ENCODE measurements around the gene TBX10. TPM values are rescaled to one million over a fixed set of nuclear protein-coding genes. Genes with fewer than 3 reads are reported as not detected.
"Not testable (repeated sequence)": the region's sequence is repeated elsewhere in the genome, so short reads cannot be mapped to it uniquely, and the experiment has no call there.

TBX10 gene
- total RNA-seq, 1 donor from 2014 or later: not detected

DNA sequence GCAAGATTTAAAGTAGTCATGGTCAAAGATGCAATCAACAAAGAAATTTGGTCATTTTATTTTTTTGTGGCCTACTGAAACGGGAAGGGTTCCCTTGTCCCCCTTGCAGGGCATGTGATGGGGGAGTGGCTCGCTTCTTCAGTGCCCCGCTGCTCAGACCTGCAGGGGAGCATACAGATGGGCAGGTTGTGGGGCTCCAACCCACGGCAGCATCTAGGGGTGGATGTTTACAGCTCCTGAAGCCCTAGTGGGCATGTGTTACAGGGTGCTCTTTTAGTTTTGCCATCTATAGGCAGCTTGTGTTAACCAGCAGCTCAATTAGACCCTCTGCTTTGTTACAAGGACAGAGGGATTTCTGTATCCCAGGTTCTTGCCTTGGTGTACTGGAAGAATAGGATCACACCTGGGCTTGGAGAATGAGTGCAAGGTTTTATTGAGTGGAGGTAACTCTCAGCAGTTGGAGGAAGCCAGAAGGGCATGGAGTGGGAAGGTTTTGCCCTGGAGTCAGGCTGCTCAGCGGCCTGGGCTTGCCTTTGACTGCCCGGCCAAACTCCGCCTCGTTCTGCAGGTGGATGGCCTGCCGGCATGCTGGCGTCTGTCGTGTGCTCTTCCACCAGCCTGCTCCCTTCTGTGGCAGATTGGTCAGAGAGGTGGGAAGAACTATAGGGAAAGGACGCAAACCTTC is 46.5 kb downstream of the TBX10 start:
- Mint-ChIP-seq H3K4me3 (no peak overlapping the region), H3K9me3 (peaks cover 4% of the 10 kb centered on the region), H3K4me1 (peaks cover 4% of the 10 kb centered on the region), H3K27me3 (ENCODE audit: low read depth) (no peaks in the 10 kb centered on the region), H3K36me3 (peaks cover 8% of the 10 kb centered on the region), H3K27ac (no peak overlapping the region)
- DNase-seq (ENCODE audit: low spot score in 2 of 2, unreplicated experiment in 2 of 2): no peak
- TF ChIP-seq, protein P1, sequence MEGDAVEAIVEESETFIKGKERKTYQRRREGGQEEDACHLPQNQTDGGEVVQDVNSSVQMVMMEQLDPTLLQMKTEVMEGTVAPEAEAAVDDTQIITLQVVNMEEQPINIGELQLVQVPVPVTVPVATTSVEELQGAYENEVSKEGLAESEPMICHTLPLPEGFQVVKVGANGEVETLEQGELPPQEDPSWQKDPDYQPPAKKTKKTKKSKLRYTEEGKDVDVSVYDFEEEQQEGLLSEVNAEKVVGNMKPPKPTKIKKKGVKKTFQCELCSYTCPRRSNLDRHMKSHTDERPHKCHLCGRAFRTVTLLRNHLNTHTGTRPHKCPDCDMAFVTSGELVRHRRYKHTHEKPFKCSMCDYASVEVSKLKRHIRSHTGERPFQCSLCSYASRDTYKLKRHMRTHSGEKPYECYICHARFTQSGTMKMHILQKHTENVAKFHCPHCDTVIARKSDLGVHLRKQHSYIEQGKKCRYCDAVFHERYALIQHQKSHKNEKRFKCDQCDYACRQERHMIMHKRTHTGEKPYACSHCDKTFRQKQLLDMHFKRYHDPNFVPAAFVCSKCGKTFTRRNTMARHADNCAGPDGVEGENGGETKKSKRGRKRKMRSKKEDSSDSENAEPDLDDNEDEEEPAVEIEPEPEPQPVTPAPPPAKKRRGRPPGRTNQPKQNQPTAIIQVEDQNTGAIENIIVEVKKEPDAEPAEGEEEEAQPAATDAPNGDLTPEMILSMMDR (IDR thresholded peaks at IDR 0.05; ENCODE audit: unreplicated experiment): no peak

DNA sequence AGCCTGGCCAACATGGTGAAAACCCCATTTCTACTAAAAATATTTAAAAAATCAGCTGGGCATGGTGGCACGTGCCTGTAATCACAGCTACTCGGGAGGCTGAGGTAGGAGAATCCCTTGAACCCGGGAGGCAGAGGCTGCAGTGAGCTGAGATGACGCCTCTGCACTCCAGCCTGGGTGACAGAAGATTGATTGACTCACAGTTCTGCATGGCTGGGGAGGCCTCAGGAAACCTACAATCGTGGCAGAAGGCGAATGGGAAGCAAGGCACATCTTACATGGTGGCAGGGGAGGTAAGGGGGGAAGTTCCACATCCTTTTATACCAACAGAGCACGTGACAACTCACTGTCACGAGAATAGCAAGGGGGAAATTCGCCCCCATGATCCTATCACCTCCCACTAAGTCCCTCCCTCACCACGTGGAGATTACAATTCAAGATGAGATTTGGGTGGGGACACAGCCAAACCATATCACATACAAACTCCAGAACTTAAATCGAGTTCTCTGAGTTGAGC is 50.6 kb downstream of the TBX10 start:
- Mint-ChIP-seq H3K4me1 (peaks cover 25% of the 10 kb centered on the region), H3K36me3 (peaks cover 35% of the 10 kb centered on the region)
- not testable (repeated sequence) for H3K27me3 Mint-ChIP-seq (ENCODE audit: low read depth); H3K27ac Mint-ChIP-seq; H3K9me3 Mint-ChIP-seq; H3K4me3 Mint-ChIP-seq; DNase-seq (ENCODE audit: low spot score in 2 of 2, unreplicated experiment in 2 of 2)

DNA sequence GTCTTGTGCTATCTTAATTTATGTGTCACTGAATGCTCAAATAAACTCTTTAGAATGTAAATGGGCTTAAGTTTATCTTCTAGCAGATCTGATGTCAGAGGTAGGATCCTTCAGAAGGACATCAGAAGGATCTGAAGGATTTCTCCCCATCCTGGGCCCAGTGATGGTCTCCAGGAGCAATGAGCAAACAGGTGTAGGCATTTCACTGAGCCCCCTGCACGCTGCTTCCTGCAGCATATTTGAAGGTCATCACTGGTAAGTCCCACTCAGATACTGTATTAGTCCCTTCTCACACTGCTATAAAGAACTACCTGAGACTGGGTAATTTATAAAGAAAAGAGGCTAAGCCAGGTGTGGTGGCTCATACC is 51.4 kb downstream of the TBX10 start:
- Mint-ChIP-seq H3K36me3 (peaks cover 35% of the 10 kb centered on the region), H3K27me3 (ENCODE audit: low read depth) (no peaks in the 10 kb centered on the region), H3K4me1 (peaks cover 24% of the 10 kb centered on the region), H3K27ac (peak overlapping the region; percentile 7), H3K9me3 (no peaks in the 10 kb centered on the region), H3K4me3 (no peak overlapping the region)
- DNase-seq (ENCODE audit: low spot score in 2 of 2, unreplicated experiment in 2 of 2): no peak
- TF ChIP-seq, protein P1 (IDR thresholded peaks at IDR 0.05; ENCODE audit: unreplicated experiment): no peak

DNA sequence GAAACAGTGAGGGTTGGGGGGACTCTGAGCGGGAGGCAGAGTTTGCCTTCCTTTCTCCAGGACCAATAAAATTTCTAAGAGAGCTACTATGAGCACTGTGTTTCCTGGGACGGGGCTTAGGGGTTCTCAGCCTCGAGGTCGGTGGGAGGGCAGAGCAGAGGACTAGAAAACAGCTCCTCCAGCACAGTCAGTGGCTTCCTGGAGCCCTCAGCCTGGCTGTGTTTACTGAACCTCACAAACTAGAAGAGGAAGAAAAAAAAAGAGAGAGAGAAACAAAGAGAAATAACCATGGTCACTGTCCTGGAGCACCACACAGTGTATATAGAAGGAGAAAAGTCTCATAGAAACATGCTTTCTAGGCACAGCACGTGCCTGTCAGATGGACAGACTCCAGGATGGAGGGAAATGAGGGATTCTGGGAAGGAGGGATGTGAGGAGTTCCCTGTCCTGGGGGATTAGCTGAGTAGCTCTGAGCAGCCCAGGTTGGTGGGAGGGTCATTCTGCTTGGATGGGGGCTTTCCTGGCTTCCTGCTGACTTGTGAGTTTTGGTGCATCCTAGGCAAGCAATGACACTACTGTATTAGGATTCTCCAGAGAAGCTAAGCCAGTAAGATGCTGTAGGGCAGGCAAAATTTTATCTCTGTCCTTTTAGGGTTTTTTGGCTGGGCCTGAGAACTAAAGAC is 52.9 kb downstream of the TBX10 start:
- peaks cover under 1% of the 10 kb centered on the region for H3K27me3 Mint-ChIP-seq (ENCODE audit: low read depth)
- DNase-seq (ENCODE audit: low spot score in 2 of 2, unreplicated experiment in 2 of 2): no peak
- peaks cover 34% of the 10 kb centered on the region for H3K4me1 Mint-ChIP-seq
- peak overlapping the region; percentile 85 for H3K4me3 Mint-ChIP-seq
- H3K9me3 Mint-ChIP-seq: no peaks in the 10 kb centered on the region
- H3K36me3 Mint-ChIP-seq: peaks cover 35% of the 10 kb centered on the region
- peak overlapping the region; percentile 79 for H3K27ac Mint-ChIP-seq
- TF ChIP-seq, protein P1 (IDR thresholded peaks at IDR 0.05; ENCODE audit: unreplicated experiment): no peak

DNA sequence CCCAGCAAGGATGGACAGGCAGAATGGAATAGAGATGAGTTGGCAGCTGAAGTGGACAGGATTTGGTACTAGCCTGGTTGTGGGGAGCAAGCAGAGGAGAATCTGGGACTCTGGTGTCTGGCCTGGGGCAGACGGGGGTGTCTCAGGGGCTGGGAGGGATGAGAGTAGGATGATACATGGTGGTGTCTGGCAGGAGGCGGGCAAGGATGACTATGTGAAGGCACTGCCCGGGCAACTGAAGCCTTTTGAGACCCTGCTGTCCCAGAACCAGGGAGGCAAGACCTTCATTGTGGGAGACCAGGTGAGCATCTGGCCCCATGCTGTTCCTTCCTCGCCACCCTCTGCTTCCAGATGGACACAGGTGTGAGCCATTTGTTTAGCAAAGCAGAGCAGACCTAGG is 53.7 kb downstream of the TBX10 start:
- Mint-ChIP-seq H3K27ac (peak overlapping the region; percentile 57), H3K4me3 (peak overlapping the region; percentile 85), H3K27me3 (ENCODE audit: low read depth) (peaks cover 2% of the 10 kb centered on the region), H3K9me3 (no peaks in the 10 kb centered on the region), H3K4me1 (peaks cover 42% of the 10 kb centered on the region), H3K36me3 (peaks cover 35% of the 10 kb centered on the region)
- DNase-seq (ENCODE audit: low spot score in 2 of 2, unreplicated experiment in 2 of 2): no peak
- TF ChIP-seq, protein P1 (IDR thresholded peaks at IDR 0.05; ENCODE audit: unreplicated experiment): no peak

All from mesothelial cell of epicardium (in vitro differentiated cells).